Neuron (in vitro differentiated cells): ENCODE data around the gene NPL.

Source experiments
- H2AFZ ChIP-seq: one replicate; pipeline ENCODE4 v1.6.1; 2013; ENCODE audit warnings: low read depth, mild to moderate bottlenecking, inconsistent platforms, low read length, moderate library complexity
- H3K27me3 ChIP-seq: one replicate; pipeline ENCODE4 v1.6.1; 2013; ENCODE audit warnings: low read length; ENCODE audit not compliant: insufficient read depth
- H3K36me3 ChIP-seq: one replicate; pipeline ENCODE4 v1.6.1; 2013; ENCODE audit warnings: low read length; ENCODE audit not compliant: insufficient read depth
- H3K4me1 ChIP-seq: one replicate; pipeline ENCODE4 v1.6.1; 2013; ENCODE audit warnings: low read length; ENCODE audit not compliant: insufficient read depth
- H3K4me3 ChIP-seq: 2 replicates; pipeline ENCODE4 v1.5.1; 2013; ENCODE audit warnings: mild to moderate bottlenecking, low read length, moderate library complexity
- H3K9me3 ChIP-seq: one replicate; pipeline ENCODE4 v1.6.1; 2013; ENCODE audit warnings: low read length

The NPL gene

DNA sequence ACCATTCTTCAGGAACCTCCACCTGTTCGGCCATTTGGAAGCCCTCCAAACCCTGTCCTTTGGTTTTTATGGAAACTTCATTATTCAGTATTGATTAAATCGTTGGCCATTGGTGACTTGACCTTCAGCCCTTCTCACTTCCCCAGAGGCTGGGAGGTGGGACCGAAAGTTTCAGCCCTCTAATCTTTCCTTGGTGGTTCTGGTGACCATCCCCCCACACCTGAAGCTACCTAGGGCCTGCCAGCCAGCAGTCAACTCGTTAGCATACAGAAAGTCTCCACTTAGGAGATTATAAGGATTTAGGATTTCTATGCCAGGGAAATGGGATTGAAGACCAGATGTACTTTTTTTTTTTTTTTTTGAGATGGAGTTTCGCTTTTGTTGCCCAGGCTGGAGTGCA is 56.3 kb downstream of the NPL start:
- H2AFZ ChIP-seq = no peak overlapping the region
- H3K9me3 ChIP-seq = no peaks in the 10 kb centered on the region
- H3K4me3 ChIP-seq = no peak overlapping the region
- peaks cover 16% of the 10 kb centered on the region for H3K4me1 ChIP-seq
- H3K27me3 ChIP-seq = no peaks in the 10 kb centered on the region
- H3K36me3 ChIP-seq = peaks cover 85% of the 10 kb centered on the region

DNA sequence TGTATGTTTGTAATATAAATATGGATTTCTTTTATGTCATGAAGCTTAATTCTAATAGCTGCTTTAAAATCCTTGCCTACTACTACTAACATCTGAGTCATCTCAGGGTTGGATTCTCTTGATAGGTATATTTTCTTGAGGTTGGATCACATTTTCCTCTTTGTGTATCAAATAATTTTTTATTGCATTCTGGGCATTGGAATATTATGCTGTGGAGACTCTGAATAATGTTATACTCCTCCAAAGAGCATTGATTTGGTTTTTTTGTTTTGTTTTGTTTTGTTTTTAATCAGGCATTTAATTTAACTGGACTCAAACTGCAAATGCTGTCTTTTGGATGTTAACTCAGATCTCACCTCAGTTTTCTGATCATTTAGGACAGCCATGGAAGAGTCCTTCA is 57.5 kb downstream of the NPL start:
- no peak overlapping the region for H2AFZ ChIP-seq
- no peaks in the 10 kb centered on the region for H3K27me3 ChIP-seq
- peaks cover 97% of the 10 kb centered on the region for H3K36me3 ChIP-seq
- peaks cover 4% of the 10 kb centered on the region for H3K4me1 ChIP-seq
- no peaks in the 10 kb centered on the region for H3K9me3 ChIP-seq
- no peak overlapping the region for H3K4me3 ChIP-seq

DNA sequence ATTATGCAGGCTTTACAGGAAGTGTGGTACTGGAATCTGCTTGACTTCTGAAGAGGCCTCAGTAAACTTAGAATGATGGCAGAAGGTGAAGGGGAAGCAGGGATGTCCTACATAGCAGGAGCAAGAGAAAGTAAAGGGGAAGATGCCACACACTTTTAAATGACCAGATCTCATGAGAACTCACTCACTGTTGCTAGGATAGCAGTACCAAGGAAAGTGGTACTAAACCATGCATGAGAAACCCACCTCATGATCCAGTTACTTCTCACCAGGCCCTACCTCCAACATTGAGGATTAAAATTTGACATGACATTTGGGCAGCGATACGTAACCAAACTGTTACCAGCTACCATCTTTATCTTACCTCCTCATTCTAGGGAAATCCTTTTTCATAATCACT is 59.2 kb downstream of the NPL start:
- Histone ChIP-seq H3K9me3 (no peaks in the 10 kb centered on the region), H3K4me1 (no peaks in the 10 kb centered on the region), H3K36me3 (peaks cover 99% of the 10 kb centered on the region), H3K4me3 (no peak overlapping the region), H2AFZ (no peak overlapping the region), H3K27me3 (no peaks in the 10 kb centered on the region)

DNA sequence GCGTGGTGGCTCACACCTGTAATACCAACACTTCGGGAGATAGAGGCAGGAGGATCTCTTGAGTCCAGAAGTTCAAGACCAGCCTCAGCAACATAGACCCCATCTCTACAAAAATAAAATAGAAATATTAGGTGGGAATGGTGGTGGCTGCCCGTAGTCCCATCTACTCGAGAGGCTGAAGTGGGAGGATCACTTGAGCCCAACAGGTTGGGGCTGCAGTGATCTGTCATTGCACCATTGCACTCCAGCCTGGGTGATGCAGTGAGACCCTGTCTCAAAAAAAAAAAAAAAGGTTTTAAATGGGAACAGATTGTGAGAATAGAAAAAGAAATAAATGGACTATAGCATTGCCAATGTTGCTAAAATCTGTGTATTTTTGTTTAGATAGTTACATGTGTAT is 60.7 kb downstream of the NPL start:
- H3K27me3 ChIP-seq = no peaks in the 10 kb centered on the region
- H3K4me3 ChIP-seq = no peak overlapping the region
- H3K36me3 ChIP-seq = peaks cover 99% of the 10 kb centered on the region
- no peaks in the 10 kb centered on the region for H3K9me3 ChIP-seq
- no peaks in the 10 kb centered on the region for H3K4me1 ChIP-seq
- no peak overlapping the region for H2AFZ ChIP-seq

DNA sequence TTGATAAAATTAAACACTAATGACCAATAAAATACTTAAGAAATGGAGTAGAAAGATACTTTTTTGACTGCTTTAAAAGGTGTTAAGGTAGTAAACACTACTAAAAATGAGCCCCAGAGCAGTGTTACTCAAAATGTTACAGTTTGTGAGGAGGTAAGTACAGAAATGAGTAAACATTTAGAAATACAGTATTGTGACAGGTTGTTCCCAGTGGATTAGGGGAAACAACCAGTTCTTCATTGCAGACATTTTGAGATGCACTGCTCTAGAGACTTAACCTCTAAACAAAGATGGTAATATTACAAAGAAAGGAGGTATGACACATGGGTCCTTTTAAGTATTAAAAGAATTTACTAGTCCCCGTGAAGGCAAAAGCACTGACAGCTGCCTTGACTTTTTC is 62.3 kb downstream of the NPL start:
- Histone ChIP-seq H3K4me1 (no peaks in the 10 kb centered on the region), H3K4me3 (no peak overlapping the region), H3K9me3 (no peaks in the 10 kb centered on the region), H2AFZ (no peak overlapping the region), H3K36me3 (peaks cover 99% of the 10 kb centered on the region), H3K27me3 (no peaks in the 10 kb centered on the region)

DNA sequence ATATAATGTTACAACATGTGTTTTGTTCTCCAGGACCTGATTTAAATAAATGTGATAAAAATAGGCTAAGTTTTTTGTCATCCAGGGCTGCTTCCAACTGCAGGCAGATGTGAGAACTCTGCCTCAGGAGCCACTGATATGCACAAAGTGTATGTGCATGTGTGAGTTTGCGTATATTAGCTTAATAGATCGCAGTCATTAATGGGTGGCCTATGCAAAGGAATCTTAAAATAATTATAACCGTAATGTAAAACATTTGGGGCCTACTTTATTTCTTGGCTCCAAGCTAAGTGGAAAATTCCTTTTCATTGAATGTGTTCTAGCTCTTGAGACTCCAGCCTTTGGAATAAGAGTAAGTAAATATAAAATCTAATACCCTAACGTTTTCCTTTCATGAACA is 66.3 kb downstream of the NPL start:
- Histone ChIP-seq H3K4me1 (no peaks in the 10 kb centered on the region), H2AFZ (no peak overlapping the region), H3K36me3 (peaks cover 100% of the 10 kb centered on the region), H3K9me3 (no peaks in the 10 kb centered on the region), H3K27me3 (no peaks in the 10 kb centered on the region), H3K4me3 (no peak overlapping the region)

DNA sequence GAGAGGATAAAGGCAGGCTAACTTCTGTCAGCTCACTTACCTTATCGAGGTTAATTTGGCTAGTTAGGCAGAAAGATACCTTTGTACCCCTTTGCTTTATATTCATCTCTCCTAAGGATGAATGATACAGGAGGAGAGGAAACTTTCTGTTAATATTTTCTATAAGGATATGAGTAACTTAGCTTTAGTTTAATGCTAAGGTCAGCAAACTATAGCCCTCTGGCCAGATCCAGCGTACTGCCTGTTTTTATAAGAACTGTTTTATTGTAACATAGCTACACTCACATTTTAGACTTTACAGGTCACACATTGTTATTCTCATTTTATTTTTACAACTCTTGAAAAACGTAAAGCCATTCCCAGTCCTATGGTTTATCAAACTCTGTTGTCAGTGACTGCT is 67.6 kb downstream of the NPL start:
- H3K4me1 ChIP-seq = no peaks in the 10 kb centered on the region
- H2AFZ ChIP-seq = no peak overlapping the region
- no peaks in the 10 kb centered on the region for H3K9me3 ChIP-seq
- peaks cover 100% of the 10 kb centered on the region for H3K36me3 ChIP-seq
- H3K27me3 ChIP-seq = no peaks in the 10 kb centered on the region
- H3K4me3 ChIP-seq = no peak overlapping the region

DNA sequence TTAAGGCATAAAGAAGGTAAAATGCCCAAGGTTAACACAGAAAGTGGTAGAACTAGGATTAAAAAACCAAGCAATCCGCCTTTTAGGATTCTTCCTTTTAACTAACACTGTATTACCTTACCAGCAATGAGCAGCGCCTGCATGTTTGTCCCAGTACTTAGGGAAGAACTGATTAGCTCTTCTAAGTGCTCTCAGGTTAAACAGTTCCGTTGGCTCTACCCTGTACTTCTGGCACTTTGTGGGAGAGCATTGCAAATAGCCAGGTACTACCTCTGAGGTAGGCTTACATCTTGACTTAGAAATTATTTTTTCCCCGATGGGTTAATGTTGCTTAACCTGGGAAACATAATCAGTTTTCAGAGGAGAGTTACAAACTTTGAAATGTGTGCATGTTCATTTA is 71.1 kb downstream of the NPL start:
- Histone ChIP-seq H3K36me3 (peaks cover 100% of the 10 kb centered on the region), H2AFZ (no peak overlapping the region), H3K27me3 (no peaks in the 10 kb centered on the region), H3K4me1 (no peaks in the 10 kb centered on the region), H3K4me3 (no peak overlapping the region), H3K9me3 (no peaks in the 10 kb centered on the region)

DNA sequence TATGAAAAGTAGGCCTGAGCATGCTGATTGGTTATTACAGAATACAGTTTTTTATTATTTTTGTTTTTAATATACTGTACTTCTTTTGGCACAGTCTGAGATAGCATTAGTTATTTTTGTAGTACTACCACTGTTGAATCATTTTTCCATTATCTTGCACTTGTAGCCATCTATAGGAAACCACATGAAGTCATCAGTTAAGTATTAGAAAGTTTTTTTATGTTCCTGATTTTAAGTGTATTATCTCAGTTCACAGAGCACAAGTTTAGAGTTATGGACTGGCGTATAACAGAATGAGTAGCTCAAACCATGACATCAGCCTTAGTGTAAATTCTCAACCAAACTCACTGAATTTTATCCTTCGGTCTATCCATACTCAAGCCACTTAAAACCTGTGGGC is 72.4 kb downstream of the NPL start:
- Histone ChIP-seq H3K4me3 (no peak overlapping the region), H3K27me3 (no peaks in the 10 kb centered on the region), H3K36me3 (peaks cover 100% of the 10 kb centered on the region), H3K4me1 (no peaks in the 10 kb centered on the region), H2AFZ (no peak overlapping the region), H3K9me3 (no peaks in the 10 kb centered on the region)

DNA sequence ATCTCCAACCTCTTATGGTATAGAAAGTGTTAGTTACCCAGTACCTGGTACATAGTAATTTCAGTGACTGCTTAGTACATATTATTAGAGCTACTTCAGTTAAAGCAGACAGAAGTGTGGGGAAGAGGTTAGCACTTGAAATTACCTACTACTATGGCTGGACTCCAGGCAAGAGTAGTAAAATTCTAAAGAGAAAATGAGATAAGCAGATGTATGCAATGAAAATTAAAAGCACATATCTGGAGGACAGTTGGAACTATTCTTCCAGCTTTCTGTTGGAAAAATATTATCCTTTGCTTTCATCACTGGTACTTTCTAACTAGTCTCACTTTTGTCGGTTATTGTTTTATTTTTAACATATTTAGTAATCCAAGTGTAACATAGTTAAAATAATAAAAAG is 73.3 kb downstream of the NPL start:
- H3K36me3 ChIP-seq = peaks cover 100% of the 10 kb centered on the region
- no peak overlapping the region for H3K4me3 ChIP-seq
- no peak overlapping the region for H2AFZ ChIP-seq
- no peaks in the 10 kb centered on the region for H3K4me1 ChIP-seq
- H3K9me3 ChIP-seq = no peaks in the 10 kb centered on the region
- no peaks in the 10 kb centered on the region for H3K27me3 ChIP-seq

DNA sequence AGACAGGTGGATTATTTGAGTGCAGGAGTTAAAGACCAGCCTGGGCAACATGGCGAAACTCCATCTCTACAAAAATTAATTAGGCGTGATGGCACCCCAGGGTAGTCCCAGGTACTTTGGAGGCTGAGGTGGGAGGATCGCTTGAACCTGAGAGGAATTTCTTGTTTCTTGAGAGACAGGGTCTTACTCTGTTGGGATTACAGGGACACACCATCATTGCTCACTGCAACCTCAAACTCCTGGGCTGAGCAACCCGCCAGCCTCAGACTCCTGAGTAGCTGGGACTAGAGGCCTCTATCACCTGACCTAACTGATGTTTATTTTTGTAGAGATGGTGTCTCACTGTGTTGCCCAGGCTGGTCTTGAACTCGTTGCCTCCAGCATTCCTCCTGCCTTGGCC is 74.4 kb downstream of the NPL start:
- H3K4me1 ChIP-seq = no peaks in the 10 kb centered on the region
- no peak overlapping the region for H3K4me3 ChIP-seq
- peaks cover 100% of the 10 kb centered on the region for H3K36me3 ChIP-seq
- no peaks in the 10 kb centered on the region for H3K27me3 ChIP-seq
- no peak overlapping the region for H2AFZ ChIP-seq
- no peaks in the 10 kb centered on the region for H3K9me3 ChIP-seq

DNA sequence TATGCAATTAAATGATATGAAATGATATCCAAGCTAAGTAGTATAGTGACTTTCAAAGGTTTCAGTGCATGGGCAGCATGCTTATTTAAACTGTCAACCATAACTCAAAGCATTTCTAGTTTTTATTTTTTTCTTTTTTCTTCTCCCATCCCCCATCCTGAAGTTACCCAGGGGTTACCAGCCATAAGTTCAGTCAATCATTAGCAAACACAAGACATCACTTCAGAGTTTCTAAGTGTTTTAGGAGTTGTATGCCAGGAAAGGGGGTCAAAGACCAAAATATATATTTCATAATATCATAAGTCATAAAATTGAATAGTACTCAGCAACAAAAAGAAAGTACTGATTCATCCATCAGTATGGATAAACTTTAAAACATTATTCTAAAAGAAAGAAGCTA is 78.3 kb downstream of the NPL start:
- Histone ChIP-seq H3K4me1 (no peaks in the 10 kb centered on the region), H3K9me3 (peaks cover 4% of the 10 kb centered on the region), H3K4me3 (no peak overlapping the region), H3K27me3 (no peaks in the 10 kb centered on the region), H3K36me3 (peaks cover 99% of the 10 kb centered on the region), H2AFZ (no peak overlapping the region)

DNA sequence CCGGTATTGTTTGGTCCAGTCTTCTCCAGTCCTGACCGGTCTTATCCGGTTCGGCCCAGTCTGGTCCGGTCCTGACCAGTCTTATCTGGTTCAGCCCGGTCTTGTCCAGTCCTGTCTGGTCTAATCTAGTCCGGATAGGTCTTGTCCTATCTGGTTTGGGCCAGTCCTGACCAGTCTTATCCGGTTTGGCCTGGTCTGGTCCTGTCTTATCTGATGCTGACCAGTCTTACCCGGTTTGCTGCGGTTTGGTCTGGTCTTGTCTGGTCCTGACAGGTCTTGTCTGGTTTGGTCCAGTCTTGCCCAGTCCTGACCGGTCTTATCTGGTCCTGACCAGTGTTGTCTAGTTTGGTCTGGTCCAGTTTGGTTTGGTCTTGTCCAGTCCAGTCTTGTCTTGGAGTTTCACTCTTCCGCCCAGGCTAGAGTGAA is 79.7 kb downstream of the NPL start:
- Histone ChIP-seq H3K9me3 (peaks cover 4% of the 10 kb centered on the region), H3K36me3 (peaks cover 99% of the 10 kb centered on the region), H3K4me1 (no peaks in the 10 kb centered on the region)

DNA sequence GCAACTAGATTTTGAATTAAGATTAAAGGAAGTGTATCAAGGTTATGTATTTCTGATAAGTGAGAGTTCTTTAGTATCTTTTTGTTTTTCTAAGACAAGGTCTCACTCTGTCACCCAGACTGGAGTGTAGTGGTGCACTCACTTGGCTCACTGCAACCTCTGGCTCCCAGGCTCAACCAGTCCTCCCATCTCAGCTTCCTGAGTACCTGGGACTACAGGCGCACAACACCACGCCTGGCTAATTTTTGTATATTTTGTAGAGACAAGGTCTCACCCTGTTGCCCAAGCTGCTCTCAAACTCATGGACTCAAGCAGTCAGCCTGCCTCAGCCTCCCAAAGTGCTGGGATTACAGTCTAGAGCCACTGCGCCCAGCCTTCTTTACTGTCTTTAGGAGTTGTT is 83.3 kb downstream of the NPL start:
- H3K9me3 ChIP-seq = peaks cover 4% of the 10 kb centered on the region
- H3K36me3 ChIP-seq = peaks cover 100% of the 10 kb centered on the region
- H2AFZ ChIP-seq = no peak overlapping the region
- no peak overlapping the region for H3K4me3 ChIP-seq
- no peaks in the 10 kb centered on the region for H3K4me1 ChIP-seq
- H3K27me3 ChIP-seq = no peaks in the 10 kb centered on the region

More for the DNA sequence above, 79.7 kb downstream of the NPL start:
- no peak overlapping the region for H2AFZ ChIP-seq
- no peak overlapping the region for H3K4me3 ChIP-seq
- H3K27me3 ChIP-seq = no peaks in the 10 kb centered on the region
